Measurements from ENCODE around the gene DHFR.
A peak's percentile ranks its signal among the peaks of the same experiment; 100 is the strongest.

Gene DHFR

DNA sequence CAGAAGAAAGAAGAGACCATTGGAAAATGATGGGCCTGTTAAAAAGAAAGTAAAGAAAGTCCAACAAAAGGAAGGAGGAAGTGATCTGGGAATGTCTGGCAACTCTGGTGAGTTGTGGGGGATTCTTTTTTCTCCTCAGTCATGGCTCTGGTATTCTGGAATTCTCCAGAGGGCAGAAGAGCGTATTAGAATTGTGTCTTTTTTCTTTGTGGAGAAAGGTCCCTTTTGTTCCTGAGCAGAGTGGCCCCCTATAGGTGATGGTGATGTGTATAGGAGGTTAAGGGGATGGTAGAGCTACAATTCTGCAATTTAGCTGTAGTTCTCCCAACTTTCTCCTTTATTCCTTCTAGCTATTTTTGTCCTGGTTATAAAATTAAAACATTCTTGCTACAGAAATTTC is 1.6 kb upstream of the DHFR start:
- no peak for DNase-seq (ENCODE audit: low read depth, low spot score)
- peak overlapping the region; percentile 91 for H3K27ac ChIP-seq

- DNase-seq (ENCODE audit: low read depth, low spot score), result no peak
- H3K27ac ChIP-seq, result peak overlapping the region; percentile 91
Observed at GRCh38 chr5:80655231-80655774, 520 bp upstream of the DHFR start.

- DNase-seq (ENCODE audit: low read depth, low spot score), result no peak
- no peak overlapping the region for H3K27ac ChIP-seq
Observed at GRCh38 chr5:80654054-80654390, 761 bp downstream of the DHFR start.

- H3K27ac ChIP-seq, result no peak overlapping the region
- DNase-seq (ENCODE audit: low read depth, low spot score), result no peak
Observed at GRCh38 chr5:80653502-80653901, 1.3 kb downstream of the DHFR start.

GRCh38 chr5:80646926-80647325 is 7.9 kb downstream of the DHFR start:
- no peak for DNase-seq (ENCODE audit: low read depth, low spot score)
- H3K27ac ChIP-seq, result no peak overlapping the region

DNA sequence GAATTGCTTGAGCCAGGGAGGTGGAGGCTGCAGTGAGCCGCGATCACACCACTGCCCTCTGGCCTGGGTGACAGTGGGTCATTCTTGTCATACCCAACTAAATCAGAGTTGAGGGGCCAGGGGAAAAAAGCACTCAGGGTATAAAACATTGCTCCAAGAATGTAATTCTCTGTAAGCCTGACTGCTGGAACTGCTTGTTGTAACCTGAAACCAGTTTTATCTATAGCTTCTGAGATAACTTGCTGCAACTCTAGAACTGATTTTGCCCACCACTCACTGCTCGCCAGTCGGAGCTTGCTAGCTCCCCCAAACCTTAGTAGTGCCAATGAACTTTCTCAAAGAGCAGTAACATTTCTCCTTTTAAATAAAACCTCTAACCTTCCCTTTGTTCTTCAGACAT is 9.9 kb downstream of the DHFR start:
- H3K27ac ChIP-seq, result no peak overlapping the region
- DNase-seq (ENCODE audit: low read depth, low spot score), result no peak

GRCh38 chr5:80641353-80641752 is 13.4 kb downstream of the DHFR start:
- no peak for DNase-seq (ENCODE audit: low read depth, low spot score)
- H3K27ac ChIP-seq, result no peak overlapping the region

- DNase-seq (ENCODE audit: low read depth, low spot score), result no peak
- H3K27ac ChIP-seq, result no peak overlapping the region
Observed at GRCh38 chr5:80634193-80634592, 20.6 kb downstream of the DHFR start.

DNA sequence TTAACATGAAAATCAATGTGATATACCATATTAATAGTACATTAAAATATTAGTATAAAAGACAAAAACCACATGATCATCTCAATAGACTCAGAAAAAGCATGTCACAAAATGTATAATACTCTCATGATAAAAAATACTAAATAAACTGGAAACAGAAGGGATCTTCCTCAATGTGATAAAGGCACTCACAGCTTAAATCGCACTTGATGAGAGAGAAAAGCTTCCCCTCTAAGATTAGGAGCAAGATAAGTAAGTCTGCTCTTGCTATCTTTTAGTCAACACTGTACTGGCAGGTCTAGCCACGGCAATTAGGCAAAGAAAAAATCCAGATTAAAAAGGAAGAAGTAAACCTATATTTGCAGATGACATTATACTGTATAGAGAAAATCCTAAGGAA is 22.1 kb downstream of the DHFR start:
- DNase-seq (ENCODE audit: low read depth, low spot score), result no peak

DNA sequence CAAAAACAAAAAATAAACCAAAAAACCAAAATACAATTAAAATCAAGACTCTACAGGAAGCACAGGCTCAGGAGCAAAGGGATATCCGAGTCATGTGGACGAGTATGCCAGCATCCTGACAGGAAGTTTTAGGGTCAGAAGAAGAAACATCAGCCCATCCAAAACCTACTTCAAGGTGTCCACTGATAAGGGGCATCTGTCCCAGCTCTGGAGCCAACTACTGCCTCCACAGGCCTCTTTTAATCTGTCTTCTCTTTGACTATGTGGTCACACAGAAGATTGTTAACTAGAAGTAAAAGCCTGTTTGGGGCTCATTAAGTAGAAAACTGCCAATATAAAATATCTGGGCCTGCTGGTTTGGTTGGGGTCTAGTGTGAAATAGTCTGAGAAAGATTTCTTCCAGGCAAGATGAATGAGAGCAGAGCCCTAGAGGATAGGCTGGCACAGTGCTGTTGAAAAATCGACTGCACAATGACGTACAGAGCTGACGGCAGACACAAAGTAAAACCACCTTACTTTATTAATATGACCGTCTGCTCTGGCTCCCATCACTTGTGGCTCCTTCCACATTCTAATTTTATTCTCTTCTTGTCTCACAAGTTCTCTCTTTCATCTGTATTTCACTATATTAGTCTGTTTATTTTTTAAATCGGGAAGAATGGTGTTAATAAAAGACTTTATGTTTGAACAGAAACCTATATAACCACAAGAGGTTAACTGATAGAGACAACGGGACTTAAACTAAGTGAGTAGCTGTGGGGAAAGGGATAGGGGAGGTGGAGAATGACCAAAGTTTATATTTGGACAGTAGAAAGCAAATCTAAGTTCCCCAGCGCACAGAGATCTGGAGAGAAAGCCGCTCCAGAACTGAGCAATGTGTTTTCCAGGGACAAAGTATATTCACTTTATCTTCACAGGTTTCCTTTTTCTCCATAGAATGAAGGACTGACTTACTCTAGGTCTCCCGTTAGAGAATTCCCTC is 23.2 kb downstream of the DHFR start:
- no peak for DNase-seq (ENCODE audit: low read depth, low spot score)
- H3K27ac ChIP-seq, result no peak overlapping the region

More for the DNA sequence above, 22.1 kb downstream of the DHFR start:
- no peak overlapping the region for H3K27ac ChIP-seq

DNA sequence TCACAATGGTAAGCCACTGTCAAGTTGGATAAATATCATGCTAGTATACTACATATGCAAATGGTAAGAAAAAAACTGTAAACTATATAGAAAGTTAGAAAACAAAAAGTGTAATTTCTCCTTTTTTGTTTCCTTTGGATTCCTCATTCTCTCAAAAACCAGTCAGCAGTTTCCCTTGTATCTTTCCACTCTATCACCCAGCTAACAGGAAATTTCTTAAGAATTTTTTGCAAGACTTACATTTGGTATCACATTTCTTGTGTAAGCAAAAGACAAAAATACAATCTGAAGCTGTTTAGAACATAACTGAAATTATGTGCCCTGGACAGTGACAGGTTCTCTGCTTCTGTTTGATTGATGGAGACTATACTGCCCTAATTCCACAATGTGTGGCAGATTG is 25.5 kb downstream of the DHFR start:
- no peak overlapping the region for H3K27ac ChIP-seq
- no peak for DNase-seq (ENCODE audit: low read depth, low spot score)

DNA sequence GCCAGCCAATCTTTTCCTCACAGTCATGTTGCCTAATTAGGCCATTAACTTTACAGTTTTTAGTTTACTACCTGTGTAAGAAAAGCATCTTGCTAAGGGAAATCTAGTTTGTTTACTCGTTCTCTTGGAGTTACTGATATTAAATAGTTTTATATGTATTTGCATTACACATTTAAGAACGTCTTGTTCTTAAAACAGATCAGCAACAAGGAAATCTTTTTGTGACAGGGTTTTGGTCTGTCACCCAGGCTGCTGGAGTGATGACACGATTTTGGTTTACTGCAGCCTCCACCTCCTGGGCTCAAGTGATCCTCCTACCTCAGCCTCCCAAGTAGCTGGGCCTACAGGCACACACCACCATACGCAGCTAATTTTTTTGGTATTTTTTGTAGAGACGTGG is 29.6 kb downstream of the DHFR start:
- H3K27ac ChIP-seq, result no peak overlapping the region

DNA sequence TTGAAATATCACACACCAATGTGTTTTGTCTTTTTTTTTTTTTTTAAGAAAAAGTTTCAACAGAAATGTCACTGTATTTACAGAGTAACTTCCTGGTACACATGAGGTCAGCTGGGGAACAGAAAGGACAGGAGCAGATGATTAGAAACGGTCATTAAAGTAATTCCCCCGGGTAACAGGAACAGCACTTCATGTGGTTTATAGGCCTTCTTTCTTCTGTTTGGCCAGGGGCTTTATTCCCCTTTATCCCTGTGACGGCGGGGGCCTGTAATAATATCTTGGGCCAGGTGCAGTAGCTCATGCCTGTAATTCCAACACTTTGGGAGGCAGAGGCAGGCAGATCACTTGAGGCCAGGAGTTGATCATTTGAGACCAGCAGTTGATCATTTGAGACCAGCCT is 30.8 kb downstream of the DHFR start:
- no peak overlapping the region for H3K27ac ChIP-seq
- DNase-seq (ENCODE audit: low read depth, low spot score), result no peak

More for the DNA sequence above, 29.6 kb downstream of the DHFR start:
- no peak for DNase-seq (ENCODE audit: low read depth, low spot score)

- no peak for DNase-seq (ENCODE audit: low read depth, low spot score)
- no peak overlapping the region for H3K27ac ChIP-seq
Observed at GRCh38 chr5:80622756-80623155, 32.0 kb downstream of the DHFR start.

DNA sequence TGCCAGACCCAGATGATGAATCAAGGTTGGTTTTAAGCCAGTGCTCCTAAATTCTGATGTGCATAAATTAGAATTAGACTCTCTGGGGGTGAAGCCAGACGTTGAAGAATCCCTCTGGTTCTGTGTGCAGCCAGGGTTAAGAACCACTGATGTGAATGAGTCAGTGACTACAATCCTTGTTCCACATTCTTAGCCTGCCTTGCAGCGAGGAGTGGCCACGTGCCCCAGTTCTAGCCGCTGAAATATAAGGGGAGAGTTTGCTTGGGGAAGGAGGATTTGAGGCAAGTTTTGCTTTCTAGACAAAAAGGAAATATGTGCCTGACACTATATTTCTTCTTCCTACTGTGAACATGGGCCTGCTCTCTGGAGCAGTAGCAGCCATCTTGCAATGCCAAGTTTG is 34.6 kb downstream of the DHFR start:
- no peak for DNase-seq (ENCODE audit: low read depth, low spot score)

GRCh38 chr5:80619086-80619485 is 35.7 kb downstream of the DHFR start:
- H3K27ac ChIP-seq, result no peak overlapping the region
- DNase-seq (ENCODE audit: low read depth, low spot score), result no peak

More for the DNA sequence above, 34.6 kb downstream of the DHFR start:
- H3K27ac ChIP-seq, result no peak overlapping the region

DNA sequence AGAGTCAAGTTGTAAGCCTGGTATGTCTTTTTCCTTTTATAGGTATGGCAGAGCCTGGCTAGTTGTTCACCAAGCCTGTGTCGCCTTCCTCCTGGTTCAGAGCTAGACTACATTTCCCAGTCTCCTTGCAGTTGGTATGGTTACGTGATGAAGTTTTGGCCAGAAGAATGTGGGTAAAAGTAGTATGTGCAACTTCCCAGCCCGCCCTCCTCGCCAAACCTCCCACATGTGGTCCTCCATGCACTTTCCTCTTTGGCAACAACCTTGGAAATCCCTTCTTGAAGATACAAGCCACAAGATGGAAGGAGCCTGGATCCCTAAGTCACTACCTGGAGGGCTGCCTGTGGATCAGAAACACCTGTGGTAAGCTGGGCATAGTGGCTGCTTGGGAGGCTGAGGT is 36.3 kb downstream of the DHFR start:
- no peak overlapping the region for H3K27ac ChIP-seq
- DNase-seq (ENCODE audit: low read depth, low spot score), result no peak

DNA sequence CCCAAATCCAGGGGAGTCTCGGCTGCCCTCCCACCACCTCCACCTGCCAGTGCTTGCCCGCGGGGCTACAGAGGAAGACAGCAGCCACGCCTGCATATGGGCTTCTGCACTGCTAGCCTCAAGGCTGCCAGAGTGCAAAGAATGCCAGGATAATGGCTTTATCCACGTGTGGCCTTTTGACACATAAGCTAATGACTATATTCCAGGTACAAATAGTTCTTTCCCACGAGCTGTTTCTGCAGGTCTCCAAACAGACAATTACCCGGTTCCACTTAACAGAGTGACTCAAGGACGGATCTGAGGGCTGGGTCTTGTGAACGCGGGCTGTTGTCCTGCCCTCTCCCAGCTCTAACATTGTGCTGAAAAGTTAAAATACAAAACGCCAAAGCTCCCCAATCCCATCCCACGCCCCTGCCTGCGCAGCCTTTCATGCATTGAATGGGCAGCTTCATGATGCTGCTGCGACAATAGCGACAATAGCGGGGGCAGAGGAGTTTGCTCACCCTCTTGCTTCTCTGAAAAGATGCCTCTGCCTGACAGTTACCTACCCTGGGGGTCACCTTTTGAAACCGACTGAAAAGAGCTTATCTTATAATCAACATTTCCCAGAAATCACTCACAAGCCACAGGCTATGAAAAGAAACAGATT is 39.4 kb downstream of the DHFR start:
- no peak for DNase-seq (ENCODE audit: low read depth, low spot score)
- no peak overlapping the region for H3K27ac ChIP-seq

GRCh38 chr5:80609692-80610091 is 45.1 kb downstream of the DHFR start:
- DNase-seq (ENCODE audit: low read depth, low spot score), result no peak
- no peak overlapping the region for H3K27ac ChIP-seq

DNA sequence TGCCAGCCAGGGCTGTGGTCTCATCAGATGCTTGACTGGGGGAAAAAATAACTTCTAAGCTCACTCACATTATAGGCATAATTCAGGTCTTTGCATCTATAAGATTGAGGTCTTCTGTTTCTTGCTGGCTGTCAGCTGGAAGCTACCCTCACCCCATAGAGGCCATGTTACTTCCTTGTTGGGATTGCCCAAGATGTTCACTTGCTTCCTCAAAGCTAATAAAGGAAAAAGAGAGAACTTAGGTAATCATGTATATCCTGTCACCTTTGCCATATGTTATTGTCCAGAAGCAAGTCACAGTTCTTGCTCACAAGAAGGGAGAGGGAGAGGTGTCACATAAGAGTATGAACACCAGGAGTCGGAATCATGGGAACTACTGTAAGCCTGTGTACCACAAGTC is 46.1 kb downstream of the DHFR start:
- no peak overlapping the region for H3K27ac ChIP-seq
- DNase-seq (ENCODE audit: low read depth, low spot score), result no peak

DNA sequence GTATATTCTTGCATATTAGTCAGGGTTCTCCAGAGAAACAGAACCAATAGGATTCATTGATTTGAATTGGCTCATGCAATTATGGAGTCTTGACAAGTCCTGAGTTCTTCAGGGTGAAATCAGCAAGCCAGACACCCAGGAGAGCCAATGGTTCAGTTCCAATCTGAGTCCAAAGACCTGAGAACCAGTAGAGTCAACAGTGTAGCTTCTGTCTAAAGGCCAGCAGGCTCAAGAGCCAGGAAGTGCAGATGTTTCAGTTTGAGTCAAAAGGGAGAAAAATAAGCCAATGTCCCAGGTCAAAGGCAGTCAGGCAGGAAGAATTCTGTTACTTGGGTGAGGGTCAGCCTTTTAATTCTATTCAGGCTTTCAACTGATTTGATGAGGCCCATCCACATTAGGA is 47.0 kb downstream of the DHFR start:
- no peak overlapping the region for H3K27ac ChIP-seq

More for the DNA sequence above, 47.0 kb downstream of the DHFR start:
- DNase-seq (ENCODE audit: low read depth, low spot score), result no peak

Data from epithelial cell of prostate (primary cell).